RWPE2 (cell line): ENCODE measurements around the gene TTLL1.

ENCODE experiments used
- ATAC-seq: fragments of 200-7000 bp; cut with Tn5 transposase; 3 replicates; pipeline ENCODE4 v1.9.1; 2021; ENCODE audit warnings: low read depth
- DNase-seq: peaks from one replicate; pipeline ENCODE4 v3.0.0-alpha.2; 2020; ENCODE audit warnings: low spot score
- H3K27ac ChIP-seq: fragments of 450-650 bp; 2 replicates; pipeline ENCODE4 v1.5.1; 2017; ENCODE audit warnings: mild to moderate bottlenecking; ENCODE audit not compliant: poor library complexity, severe bottlenecking
- H3K27me3 ChIP-seq: fragments of 250-450 bp; sonication (Bioruptor Pico); 2 replicates; pipeline ENCODE4 v1.5.1; 2021; ENCODE audit warnings: mild to moderate bottlenecking, moderate library complexity; ENCODE audit not compliant: insufficient read depth, poor library complexity, severe bottlenecking
- H3K36me3 ChIP-seq: fragments of 250-450 bp; sonication (Bioruptor Pico); 2 replicates; pipeline ENCODE4 v1.5.1; 2020; ENCODE audit warnings: low read depth, mild to moderate bottlenecking, moderate library complexity
- H3K4me1 ChIP-seq: fragments of 250-450 bp; sonication (Bioruptor Pico); 2 replicates; pipeline ENCODE4 v1.5.1; 2021; ENCODE audit warnings: mild to moderate bottlenecking, moderate library complexity; ENCODE audit not compliant: insufficient read depth, poor library complexity, severe bottlenecking
- H3K4me3 ChIP-seq: fragments of 250-450 bp; sonication (Bioruptor Pico); 2 replicates; pipeline ENCODE4 v1.5.1; 2021; ENCODE audit warnings: mild to moderate bottlenecking, moderate library complexity; ENCODE audit not compliant: severe bottlenecking
- H3K9me3 ChIP-seq: fragments of 250-450 bp; sonication (Bioruptor Pico); 2 replicates; pipeline ENCODE4 v1.5.1; 2021; ENCODE audit warnings: mild to moderate bottlenecking, moderate library complexity; ENCODE audit not compliant: severe bottlenecking
- CTCF ChIP-seq: fragments of 450-650 bp; IDR thresholded peaks from one replicate; pipeline ENCODE4 v1.5.1; 2017; ENCODE audit warnings: mild to moderate bottlenecking, moderate library complexity; ENCODE audit not compliant: poor library complexity, severe bottlenecking

TTLL1 gene

DNA sequence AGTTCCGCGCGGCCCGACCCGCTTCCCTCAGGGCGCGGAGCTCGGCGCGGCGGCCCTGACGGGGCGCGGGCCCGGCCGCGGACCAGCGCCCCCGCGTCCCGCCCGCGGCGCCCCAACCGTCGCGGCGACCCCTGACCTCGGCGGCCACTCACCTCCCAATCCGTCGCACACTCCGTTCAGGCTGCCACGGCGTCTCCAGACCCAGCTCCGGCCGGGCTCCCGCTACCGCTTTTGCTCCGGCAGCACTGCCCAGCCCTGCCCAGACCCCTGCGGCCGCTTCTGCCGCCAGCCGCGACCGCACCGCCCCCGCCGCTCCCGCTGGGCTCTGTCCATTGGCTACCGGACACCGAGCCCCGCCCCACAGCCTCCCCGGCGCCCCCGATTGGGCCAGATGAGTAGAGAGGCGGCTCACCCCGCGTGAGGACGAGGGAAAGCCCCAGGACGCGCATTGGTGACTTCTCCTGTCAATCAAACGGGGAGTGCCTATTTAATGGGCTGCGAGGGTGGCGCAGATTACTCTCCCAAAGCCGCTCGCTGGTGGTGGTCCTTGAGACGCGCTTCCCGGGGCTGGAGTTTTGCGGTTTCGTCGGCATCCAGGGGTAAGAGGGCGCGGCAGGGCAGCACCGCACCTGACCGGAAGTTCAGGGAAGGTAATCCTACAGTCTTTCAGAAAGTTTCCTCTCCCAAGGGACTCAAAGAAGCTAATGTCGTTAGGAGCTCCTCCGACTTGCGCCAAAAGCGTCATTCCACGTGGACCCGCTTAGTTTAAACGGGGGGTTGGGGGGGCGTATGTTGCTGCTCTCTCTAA lies 74.1 kb downstream of the TTLL1 start, which contains the start of gene PACSIN2:
Gene PACSIN2 (minus strand): TSS at position 281 of the 808 bp plus-strand sequence. CDS start 103,069 bp downstream, outside the sequence.
- no peaks in the 10 kb centered on the region for H3K36me3 ChIP-seq
- no peaks in the 10 kb centered on the region for H3K27me3 ChIP-seq
- ATAC-seq (peak; percentile 94), DNase-seq (peak; percentile 99)
- no peak for TF ChIP-seq CTCF
- peak within 1 kb of the TSS; percentile 92 for H3K4me3 ChIP-seq
- no peaks in the 10 kb centered on the region for H3K9me3 ChIP-seq
- H3K27ac ChIP-seq = peak within 1 kb of the TSS; percentile 54
- peaks cover 18% of the 10 kb centered on the region for H3K4me1 ChIP-seq

GRCh38 chr22:43014316-43014868 lies 74.8 kb downstream of the TTLL1 start:
- DNase-seq (no peak), ATAC-seq (peak; percentile 41)
- peak overlapping the region; percentile 54 for H3K27ac ChIP-seq

DNA sequence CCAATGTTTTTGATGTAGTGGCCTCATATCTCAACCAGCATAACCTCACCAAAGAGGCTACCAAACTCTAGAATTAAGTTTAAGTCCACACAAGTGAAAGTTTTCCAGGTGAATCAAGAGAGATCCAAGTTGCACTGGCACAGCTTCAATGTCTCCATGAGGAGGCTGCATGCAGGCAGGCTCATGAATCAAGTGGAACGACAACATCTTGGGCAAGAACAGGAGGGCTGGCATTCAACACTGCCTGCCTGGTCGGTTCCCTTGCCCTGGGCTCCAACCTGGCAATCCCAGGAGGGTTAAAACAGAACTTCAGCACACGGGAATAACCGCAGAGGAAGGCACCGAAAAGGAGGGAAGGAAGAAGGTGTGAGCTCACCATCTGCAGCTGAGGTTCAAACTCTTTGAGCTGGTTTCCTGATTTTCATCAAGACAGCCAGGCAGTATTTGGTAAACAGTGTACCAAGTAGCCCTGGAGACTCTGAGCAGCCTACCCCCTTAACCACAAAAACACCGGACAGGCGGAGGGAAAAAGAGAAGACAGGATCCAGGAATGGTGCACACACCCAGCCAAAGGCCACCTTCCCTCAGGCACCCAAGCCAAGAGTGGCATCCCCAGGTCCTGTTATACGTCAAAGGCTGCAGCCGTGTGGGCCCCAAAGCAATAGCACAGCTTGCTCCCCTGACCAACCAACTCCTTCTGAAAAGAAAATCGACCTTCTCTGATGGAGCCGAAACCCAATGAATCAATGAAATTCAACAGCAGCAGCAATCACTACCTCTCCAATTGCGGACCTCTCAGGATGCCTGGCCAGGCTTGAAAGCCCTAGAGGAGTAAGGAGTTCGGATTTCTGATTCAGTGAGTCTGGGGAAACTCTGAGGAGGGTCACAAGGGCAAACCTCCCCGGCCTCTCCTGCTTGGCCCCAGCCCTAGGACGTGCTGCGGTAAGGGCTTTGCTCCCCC lies 75.6 kb downstream of the TTLL1 start:
- no peak for TF ChIP-seq CTCF
- Histone ChIP-seq H3K27me3 (no peaks in the 10 kb centered on the region), H3K4me1 (peaks cover 22% of the 10 kb centered on the region), H3K9me3 (no peaks in the 10 kb centered on the region), H3K4me3 (peak overlapping the region; percentile 92), H3K27ac (peak overlapping the region; percentile 54), H3K36me3 (peaks cover 3% of the 10 kb centered on the region; the same call in 1 of the 2 replicates)
- ATAC-seq = no peak
- DNase-seq = no peak

More at GRCh38 chr22:43014316-43014868, 74.8 kb downstream of the TTLL1 start:
- TF ChIP-seq CTCF = no peak
- H3K27me3 ChIP-seq = no peaks in the 10 kb centered on the region
- H3K4me1 ChIP-seq = peaks cover 15% of the 10 kb centered on the region
- H3K4me3 ChIP-seq = peak overlapping the region; percentile 92
- H3K9me3 ChIP-seq = no peaks in the 10 kb centered on the region
- no peaks in the 10 kb centered on the region for H3K36me3 ChIP-seq

DNA sequence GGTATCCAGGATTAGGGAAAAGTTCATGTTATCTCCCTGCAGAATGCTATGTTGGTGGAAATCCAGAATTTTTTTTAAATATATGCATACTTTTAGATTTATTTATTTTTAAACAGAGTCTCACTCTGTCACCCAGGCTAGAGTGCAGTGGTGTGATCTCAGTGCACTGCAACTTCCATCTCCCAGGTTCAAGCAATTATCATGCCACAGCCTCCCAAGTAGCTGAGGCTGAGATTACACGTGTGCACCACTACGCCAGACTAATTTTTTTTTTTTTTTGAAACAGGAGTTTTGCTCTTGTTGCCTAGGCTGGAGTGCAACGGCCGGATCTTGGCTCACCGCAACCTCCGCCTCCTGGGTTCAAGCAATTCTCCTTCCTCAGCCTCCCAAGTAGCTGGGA lies 76.8 kb downstream of the TTLL1 start:
- no peak for TF ChIP-seq CTCF
- peaks cover 34% of the 10 kb centered on the region for H3K4me1 ChIP-seq

More for the DNA sequence above, 76.8 kb downstream of the TTLL1 start:
- Histone ChIP-seq H3K9me3 (no peaks in the 10 kb centered on the region), H3K4me3 (no peak overlapping the region), H3K27me3 (no peaks in the 10 kb centered on the region), H3K36me3 (peaks cover 3% of the 10 kb centered on the region; the same call in 1 of the 2 replicates), H3K27ac (no peak overlapping the region)
- no peak for ATAC-seq
- no peak for DNase-seq
